HG03575 (cell line): ENCODE data around the gene ADAP1.

Experiments
- ATAC-seq: cut with Tn5 transposase; IDR thresholded peaks from one replicate; pipeline ENCODE4 v1.9.1; 2021; ENCODE audit not compliant: unreplicated experiment, insufficient number of reproducible peaks, low FRiP score; ENCODE audit errors: extremely low read depth

The ADAP1 gene

GRCh38 chr7:889391-889790 is 65.1 kb downstream of the ADAP1 start:
- no peak for ATAC-seq

- ATAC-seq = no peak
Measured at GRCh38 chr7:889025-889390, 65.5 kb downstream of the ADAP1 start.

GRCh38 chr7:888081-889024 is 66.1 kb downstream of the ADAP1 start:
- no peak for ATAC-seq

GRCh38 chr7:887488-887820 is 67.0 kb downstream of the ADAP1 start:
- ATAC-seq = no peak

- no peak for ATAC-seq
Measured at GRCh38 chr7:886626-887487, 67.6 kb downstream of the ADAP1 start.

GRCh38 chr7:885893-886625 is 68.4 kb downstream of the ADAP1 start:
- no peak for ATAC-seq

GRCh38 chr7:885261-885892 is 69.1 kb downstream of the ADAP1 start:
- ATAC-seq = no peak

- ATAC-seq = no peak
Measured at GRCh38 chr7:884191-885003, 70.1 kb downstream of the ADAP1 start.

- ATAC-seq = no peak
Measured at GRCh38 chr7:883055-884021, 71.1 kb downstream of the ADAP1 start.

GRCh38 chr7:882336-883035 is 72.0 kb downstream of the ADAP1 start:
- ATAC-seq = no peak

- ATAC-seq = no peak
Measured at GRCh38 chr7:881441-882234, 72.8 kb downstream of the ADAP1 start.

GRCh38 chr7:880450-880849 is 74.0 kb downstream of the ADAP1 start:
- ATAC-seq = no peak

GRCh38 chr7:879706-880105 is 74.8 kb downstream of the ADAP1 start:
- ATAC-seq = no peak

- ATAC-seq = no peak
Measured at GRCh38 chr7:879093-879492, 75.4 kb downstream of the ADAP1 start.

GRCh38 chr7:877312-878232 is 76.9 kb downstream of the ADAP1 start:
- no peak for ATAC-seq
